Measurements from ENCODE around the gene SDHB. TPM values are rescaled to one million over a fixed set of nuclear protein-coding genes. Genes with fewer than 3 reads are reported as not detected.

Gene SDHB
- 67.0 and 88.7 TPM in 2 replicates for total RNA-seq

DNA sequence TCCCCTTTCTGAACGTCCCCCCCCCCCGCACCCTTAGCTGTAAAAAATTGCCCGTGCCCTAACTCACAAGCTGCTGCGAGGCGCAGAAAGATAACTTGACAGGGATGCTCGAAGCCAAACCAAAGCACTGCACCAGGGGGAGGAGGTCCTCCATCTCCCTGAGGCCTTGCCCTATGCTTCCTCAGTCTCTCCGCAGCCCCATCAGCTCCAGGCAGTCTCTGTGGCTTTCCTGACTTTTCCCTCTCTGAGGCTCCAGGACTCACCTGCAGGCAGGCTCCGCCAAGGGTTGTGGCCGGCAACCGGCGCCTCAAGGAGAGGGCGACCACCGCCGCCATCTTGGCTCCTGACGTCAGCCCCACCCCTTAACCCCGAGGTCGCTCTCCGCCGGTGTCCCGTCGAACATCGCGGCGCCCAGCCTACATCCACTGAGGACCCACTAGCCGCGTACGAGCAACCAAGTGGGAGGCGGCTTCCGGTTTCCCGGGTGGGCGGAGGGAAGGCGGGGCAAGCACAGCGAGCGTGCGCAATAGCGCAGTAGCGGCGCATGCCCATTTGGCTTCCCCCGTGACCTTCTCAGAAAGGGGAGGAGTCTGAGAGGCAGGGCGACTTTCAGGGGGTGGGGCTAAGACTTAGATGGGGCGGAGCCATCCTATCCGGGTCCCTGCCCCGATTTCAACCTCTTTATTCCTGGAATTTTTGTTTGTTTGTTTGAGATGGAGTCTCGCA is at the start of gene SDHB:
Gene SDHB (minus strand): TSS at position 348 of the 726 bp plus-strand sequence. CDS start 13 bp downstream, at position 335.

DNA sequence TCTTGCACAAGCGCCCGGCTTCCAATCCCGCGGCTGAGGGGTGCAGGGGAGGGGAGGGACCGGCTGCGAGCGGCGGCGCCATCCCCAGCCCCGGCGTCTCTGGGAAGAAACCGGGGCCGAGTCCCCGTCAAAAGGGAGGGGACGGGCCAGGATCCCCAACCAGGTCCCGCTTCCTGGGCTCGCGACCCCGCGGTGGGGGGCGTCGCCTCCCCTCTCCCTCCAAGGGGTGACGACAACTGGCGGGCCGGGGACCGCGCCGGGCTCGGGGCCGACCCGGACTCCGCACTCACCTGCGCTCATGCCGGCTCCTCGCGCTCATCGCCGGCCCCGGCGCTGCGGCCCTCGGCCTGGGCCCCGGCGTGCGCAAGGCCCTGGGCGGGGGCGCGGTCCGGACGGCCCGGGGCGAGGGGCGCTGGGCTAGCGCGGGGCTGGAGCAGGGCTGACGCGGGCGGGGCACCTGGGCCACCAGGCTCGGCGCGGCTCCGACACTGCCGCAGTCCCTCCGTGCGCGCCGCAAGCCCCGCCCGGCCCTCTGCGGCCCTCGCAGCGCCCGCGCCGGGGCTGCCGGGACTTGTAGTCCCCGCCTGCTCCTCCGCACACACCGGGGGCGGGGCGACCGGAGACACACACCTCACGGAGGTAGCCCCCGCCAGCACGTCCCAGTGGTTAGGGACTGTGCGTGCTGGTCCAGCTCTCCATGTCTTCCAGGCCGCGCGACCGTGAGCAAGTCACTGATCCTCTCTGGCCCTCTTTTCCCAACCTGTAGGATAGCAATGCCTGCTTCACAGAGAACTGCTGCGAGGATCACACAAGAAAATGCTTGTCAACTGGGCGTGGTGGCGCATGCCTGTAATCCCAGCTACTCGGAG is 42.2 kb downstream of the SDHB start, which contains the start of gene ATP13A2:
Gene ATP13A2 (minus strand): TSS at position 490 of the 869 bp plus-strand sequence. CDS start 190 bp downstream, at position 300.

DNA sequence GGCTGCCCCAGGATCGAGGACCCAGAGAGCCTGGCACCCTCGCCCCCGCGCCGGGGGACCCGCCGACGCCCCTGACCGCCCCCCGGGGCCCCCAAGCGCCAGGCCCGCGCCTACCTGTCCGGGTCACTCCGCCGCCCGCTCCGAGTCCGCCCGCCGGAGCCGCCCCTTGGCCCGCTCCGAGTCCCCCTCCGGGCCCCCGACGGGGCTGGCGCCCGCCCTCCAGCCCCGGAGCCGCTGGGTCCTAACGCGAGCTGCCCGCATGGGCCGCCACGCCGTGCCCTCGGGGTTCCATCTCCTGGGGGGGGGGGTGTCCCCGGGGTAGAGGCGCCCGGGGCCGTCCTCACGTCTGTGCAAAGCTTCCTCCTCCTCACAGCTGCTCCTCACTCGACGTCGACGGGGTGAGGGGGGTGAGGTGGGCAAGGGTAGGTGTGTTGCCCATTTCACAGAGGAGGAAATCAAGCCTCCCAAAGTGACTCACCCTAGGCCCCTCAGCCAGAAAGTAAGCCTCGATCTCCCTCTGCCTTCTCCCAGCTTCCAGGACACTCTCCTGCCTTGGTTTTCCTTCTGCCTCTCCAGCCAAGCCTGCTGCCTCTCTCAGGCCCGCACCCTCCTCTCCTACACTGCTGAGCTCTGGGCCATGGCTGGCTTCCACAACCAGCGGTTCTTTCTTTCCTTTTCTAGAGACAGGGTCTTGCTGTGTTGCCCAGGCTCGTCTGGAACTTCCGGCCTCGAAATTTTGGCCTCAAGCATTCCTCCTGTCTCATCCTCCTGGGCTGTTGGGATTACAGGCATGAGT is 73.2 kb downstream of the SDHB start, which contains the start of gene MFAP2:
Gene MFAP2 (minus strand): TSS at position 148 of the 796 bp plus-strand sequence. CDS start 2,347 bp downstream, outside the sequence.

Other genes with a start within 250 kb of the SDHB start
- under 0.01 TPM in 2 replicates for gene RNU1-2, start 158.1 kb downstream of the SDHB start, total RNA-seq
- 14.2 and 15.8 TPM in 2 replicates for gene CROCC, start 132.1 kb downstream of the SDHB start, total RNA-seq
- gene MFAP2, start 73.4 kb downstream of the SDHB start, total RNA-seq, result 118 and 137 TPM in 2 replicates
- gene ATP13A2, start 42.1 kb downstream of the SDHB start, total RNA-seq, result 26.8 and 40.1 TPM in 2 replicates
- gene PADI2, start 65.4 kb upstream of the SDHB start, total RNA-seq, result 0.12 TPM in 1 of 2 replicates, not detected in the other
- 0.82 TPM in 1 of 2 replicates, not detected in the other for gene PADI1, start 151.1 kb upstream of the SDHB start, total RNA-seq
- not detected in 2 replicates for gene PADI3, start 195.1 kb upstream of the SDHB start, total RNA-seq

Data from pericardium fibroblast (primary cell).